HG03064 (cell line): ENCODE data around the gene RPRD1A.
"Not testable (repeated sequence)": the region's sequence is repeated elsewhere in the genome, so short reads cannot be mapped to it uniquely, and the experiment has no call there.

Experiments used
- ATAC-seq: cut with Tn5 transposase; IDR thresholded peaks from one replicate; pipeline ENCODE4 v1.9.1; 2021; ENCODE audit warnings: low read depth; ENCODE audit not compliant: unreplicated experiment

The RPRD1A gene

DNA sequence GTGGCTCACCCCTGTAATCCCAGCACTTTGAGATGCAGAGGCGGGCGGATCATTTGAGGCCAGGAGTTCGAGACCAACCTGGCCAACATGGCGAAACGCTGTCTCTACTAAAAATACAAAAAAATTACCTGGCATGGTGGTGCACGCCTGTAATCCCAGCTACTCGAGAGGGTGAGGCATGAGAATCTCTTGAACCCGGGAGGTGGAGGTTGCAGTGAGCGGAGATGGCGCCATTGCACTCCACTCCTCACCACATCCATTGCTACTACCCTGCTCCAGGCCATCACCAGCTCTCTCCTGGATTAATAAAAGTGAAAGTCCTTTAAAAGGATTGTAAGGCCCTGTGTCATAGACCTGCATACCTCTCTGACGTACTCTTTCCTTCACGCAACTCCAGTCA lies 93.7 kb downstream of the RPRD1A start:
- no peak for ATAC-seq

GRCh38 chr18:35972197-35973000 lies 95.0 kb downstream of the RPRD1A start, which contains the start of gene RMP24:
TSS of gene RMP24 (plus strand) at chr18:35972679.
- ATAC-seq, result peak; percentile 92

DNA sequence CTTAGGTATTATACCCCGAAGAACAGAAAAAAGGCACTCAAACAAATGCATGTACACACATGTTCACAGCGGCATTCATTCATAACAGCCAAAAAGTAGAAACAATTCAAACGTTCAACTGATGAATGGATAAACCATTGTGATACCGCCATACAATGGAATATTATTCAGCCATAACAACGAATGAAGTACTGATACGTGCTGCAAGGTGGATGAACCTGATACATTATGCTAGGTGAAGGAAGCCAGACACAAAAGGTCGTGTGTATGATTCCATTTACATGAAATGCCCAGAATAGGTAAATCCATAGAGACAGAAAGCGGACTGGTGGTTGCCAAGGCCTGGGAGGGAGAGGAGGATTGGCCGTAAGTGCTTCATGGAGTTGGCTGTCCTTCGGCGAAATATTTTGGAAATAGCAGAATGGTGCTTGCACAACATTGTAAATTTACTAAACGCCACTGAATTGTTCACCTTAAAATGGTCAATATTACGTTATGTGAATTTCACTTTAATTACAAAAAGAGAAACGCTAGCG lies 95.6 kb downstream of the RPRD1A start:
- peak; percentile 2 for ATAC-seq

GRCh38 chr18:35969676-35970075 lies 97.7 kb downstream of the RPRD1A start:
- no peak for ATAC-seq

- no peak for ATAC-seq
Observed at GRCh38 chr18:35968278-35968880, 99.0 kb downstream of the RPRD1A start.

- not testable (repeated sequence) for ATAC-seq
Observed at GRCh38 chr18:35967866-35968265, 99.5 kb downstream of the RPRD1A start.

DNA sequence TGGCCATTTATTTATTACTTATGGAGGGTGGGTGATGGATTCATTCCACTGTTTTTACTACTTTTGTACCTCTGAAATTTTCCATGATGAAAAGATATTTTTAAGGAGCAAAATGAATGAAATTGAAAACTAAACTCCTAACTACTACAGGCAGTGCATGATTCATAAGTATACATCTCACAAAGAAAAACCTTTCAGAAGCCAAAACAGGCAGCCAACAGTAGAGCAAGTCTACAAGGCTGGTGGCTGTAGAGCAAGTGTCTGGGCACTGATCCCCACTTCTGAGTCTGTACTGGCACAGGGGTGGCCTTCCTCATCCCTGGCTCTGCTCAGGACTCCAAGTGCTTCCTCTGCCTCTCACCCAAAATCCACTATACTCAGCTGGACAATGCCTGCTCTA lies 103.0 kb downstream of the RPRD1A start:
- ATAC-seq, result no peak

DNA sequence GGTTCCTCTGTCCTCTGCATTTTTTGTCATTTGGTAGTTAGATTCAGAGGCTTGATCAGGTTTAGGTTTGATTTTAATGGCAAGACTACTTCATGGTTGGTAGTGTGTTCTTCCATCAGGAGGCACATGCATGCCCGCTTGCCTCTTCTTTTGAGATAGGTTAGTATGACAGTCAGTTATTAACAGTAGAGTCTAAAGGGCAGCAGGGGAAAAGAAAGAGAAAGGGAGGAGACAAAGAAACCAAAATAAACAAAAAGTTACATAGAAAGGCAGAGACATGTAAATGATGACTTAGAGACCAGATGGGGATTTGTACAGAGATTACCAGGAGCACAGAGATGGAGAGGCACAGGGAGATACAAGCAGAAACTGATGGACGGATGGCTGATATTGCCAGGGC lies 105.0 kb downstream of the RPRD1A start:
- ATAC-seq, result no peak

DNA sequence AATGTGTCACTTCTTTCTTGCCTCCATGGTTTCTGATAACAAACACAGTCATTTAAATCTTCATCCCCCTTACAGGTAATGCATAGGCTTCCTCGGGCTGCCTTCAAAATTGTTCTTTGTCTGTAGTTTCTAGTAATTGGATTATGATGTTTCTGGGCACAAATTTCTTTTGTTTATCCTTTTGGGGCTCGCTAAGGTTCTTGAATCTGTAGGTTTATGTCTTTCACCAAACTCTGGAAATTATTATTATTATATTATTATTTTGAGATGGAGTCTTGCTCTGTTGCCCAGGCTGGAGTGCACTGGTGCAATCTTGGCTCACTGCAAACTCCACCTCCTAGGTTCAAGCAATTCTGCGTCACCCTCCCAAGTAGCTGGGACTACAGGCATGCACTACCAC lies 111.1 kb downstream of the RPRD1A start:
- ATAC-seq, result no peak

DNA sequence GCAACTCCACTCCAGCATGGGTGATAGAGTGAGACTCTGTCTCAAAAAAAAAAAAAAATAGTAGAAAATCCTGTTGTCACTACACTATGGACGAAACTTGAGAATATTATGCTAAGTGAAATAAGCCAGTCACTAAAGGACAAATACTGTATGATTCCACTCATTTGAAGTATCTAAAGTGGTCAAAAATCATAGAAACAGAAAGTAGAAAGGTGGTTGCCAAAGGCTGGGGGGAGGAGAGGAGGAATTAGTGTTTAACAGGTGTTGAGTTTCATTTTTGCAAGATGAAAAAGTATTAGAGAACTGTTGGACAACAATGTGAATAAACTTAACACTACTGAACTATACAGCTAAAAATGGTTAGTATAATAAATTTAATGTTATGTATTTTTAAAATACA lies 113.7 kb downstream of the RPRD1A start:
- no peak for ATAC-seq

GRCh38 chr18:35950628-35950982 lies 116.8 kb downstream of the RPRD1A start:
- ATAC-seq, result no peak

GRCh38 chr18:35949903-35950627 lies 117.3 kb downstream of the RPRD1A start:
- peak; percentile 51 for ATAC-seq

GRCh38 chr18:35949090-35949489 lies 118.3 kb downstream of the RPRD1A start:
- ATAC-seq, result no peak

DNA sequence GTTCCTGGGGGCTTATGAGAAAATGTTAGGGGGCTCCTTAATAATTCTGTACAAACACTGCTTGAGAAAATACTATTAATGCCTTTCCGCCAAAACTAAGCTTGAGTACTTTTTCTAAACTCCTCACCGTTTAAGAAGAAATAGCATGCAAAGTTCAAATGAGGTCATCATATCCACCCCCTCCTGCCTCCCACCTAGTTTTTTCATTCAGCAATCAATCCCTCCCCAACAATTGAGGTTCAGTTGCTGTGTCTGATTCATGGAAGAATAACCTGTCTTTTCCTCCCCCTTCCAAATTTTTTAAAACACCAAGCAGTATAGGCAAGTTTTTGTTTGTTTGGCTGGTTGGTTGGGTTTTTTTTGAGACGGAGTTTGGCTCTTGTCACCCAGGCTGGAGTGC lies 119.3 kb downstream of the RPRD1A start:
- no peak for ATAC-seq

DNA sequence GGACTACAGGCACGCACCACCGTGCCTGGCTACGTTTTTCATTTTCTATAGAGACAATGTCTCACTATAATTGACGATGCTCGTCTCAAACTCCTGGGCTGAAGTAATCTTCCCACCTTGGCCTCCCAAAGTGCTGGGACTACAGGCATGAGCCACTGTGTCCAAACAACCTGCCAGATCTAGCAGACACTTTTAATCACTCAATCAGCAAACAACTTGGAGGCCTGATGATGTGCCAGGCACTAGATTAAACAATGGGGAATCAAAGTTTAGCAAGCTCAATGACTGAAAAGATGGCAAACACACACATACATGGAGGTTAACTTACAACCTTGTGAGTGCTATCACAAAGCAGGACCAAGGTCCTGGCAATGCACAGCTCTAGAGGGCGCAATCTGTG lies 124.7 kb downstream of the RPRD1A start:
- no peak for ATAC-seq

DNA sequence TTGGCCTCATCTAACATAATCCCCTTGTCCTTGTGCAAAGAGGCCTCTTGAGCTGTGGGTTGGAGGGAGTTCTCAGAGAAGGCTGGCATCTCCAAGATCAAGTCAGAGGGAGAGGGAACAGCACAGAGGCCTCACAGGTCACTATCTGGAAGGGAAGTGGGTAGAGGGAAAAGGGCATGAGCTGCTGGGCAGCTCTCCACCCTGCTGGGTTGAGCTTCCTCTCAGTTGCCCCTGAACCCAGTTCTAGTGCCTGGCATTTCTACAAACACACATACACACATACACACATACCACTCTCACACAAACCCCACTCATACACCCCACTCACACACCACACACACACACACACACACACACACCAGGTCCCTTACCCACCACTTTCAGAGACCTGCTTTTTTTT lies 125.2 kb downstream of the RPRD1A start:
- ATAC-seq, result no peak

DNA sequence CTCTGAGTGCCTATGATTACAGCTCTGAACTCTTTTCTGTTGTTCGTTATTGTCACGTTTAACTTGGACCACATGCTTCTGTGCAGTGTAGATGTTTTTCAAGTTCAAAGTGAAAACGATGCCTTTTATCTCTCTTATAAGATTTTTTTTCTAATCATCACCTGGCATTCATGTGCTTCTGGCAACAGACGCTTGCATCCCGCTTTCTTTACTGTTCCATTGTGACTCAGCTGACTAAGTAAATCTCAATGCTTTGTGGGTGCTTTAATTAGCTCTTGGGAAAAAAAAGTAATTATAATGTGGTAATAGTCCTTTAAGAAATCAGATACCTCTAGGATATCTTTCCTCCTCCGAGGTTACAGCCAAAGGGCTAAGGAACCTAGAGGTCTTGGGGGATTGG lies 126.1 kb downstream of the RPRD1A start:
- no peak for ATAC-seq
